Measurements from ENCODE around the gene TEX2. TPM values are rescaled to one million over a fixed set of nuclear protein-coding genes. Genes with fewer than 3 reads are reported as not detected.

The TEX2 gene
- total RNA-seq, 1 experiment from 2014 or later: 20.1 TPM

DNA sequence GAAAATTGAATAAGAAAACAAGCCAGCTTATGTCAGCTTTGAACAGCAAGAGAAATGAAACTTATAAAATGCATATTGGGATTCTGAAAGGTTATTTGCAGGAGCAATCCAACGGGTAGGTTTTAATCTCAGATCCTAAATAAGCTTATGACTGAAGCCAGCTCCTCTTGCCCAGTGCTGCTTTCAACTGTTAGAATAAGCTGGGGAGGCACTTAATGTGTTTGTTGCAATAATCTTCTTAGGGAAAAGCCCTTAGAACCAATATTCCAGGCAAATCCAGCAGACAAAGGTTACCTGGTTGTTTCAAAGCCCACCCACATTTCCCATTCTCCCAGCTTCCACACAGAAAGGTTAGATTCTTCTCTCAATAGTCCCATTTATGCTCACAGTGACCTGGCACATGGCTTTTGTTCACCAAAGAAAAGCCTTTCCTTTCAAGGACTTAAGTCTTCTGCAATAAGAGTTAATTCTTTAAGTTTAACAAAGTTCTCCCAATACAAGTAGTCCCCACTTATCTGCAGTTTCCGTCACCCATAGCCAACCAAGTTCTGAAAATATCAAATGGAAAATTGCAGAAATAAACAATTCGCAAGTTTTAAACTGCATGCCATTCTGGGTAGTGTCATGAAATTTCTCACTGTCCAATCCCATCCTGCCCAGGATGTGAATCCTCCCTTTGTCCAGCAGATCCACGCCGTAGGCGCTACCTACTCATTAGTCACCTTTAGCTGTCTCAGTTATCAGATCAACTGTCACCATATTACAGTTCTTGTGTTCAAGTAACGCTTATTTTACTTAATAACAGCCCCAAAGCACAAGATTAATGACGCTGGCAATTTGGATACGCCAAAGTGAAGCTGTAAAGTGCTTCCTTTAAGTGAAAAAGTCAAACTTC, 5.9 kb downstream of the TEX2 start:
- intact Hi-C loops (cut with micrococcal nuclease; ENCODE audit: unreplicated experiment) (no loop called here), in situ Hi-C loops (cut with HindIII; ENCODE audit: low pct_unique_long_range_greater_than_20kb, low sequenced_read_pairs) (no loop called here)
- Histone ChIP-seq H3K27ac (ENCODE audit: low read length) (no peak overlapping the region), H3K4me1 (ENCODE audit: control insufficient read depth, insufficient read depth, low read length) (peaks cover 7% of the 10 kb centered on the region), H3K4me3 (ENCODE audit: low read depth in 2 of 2, low read length in 2 of 2) (no peak overlapping the region), H3K36me3 (ENCODE audit: control insufficient read depth, insufficient read depth, low read length) (no peaks in the 10 kb centered on the region), H3K27me3 (ENCODE audit: control insufficient read depth, insufficient read depth, low read length) (no peaks in the 10 kb centered on the region), H3K9me3 (ENCODE audit: control insufficient read depth, insufficient read depth, low read depth, low read length) (no peaks in the 10 kb centered on the region)
- BruUV-seq (replicated peaks): no TSS peak
- ChIA-PET CTCF (no interaction called here), POLR2A (interaction anchor here (0.7 kb wide), 1 partner anchor 227 kb away, joined by 3 read pairs; no protein-coding TSS in a partner anchor)
- ATAC-seq (no peak), DNase-seq (ENCODE audit: low read depth, low spot score) (no peak)
- no peak for TF ChIP-seq SIN3A (IDR thresholded peaks at IDR 0.05; ENCODE audit: borderline replicate concordance, insufficient read depth, low read depth, low read length)
- TF ChIP-seq, protein P1, sequence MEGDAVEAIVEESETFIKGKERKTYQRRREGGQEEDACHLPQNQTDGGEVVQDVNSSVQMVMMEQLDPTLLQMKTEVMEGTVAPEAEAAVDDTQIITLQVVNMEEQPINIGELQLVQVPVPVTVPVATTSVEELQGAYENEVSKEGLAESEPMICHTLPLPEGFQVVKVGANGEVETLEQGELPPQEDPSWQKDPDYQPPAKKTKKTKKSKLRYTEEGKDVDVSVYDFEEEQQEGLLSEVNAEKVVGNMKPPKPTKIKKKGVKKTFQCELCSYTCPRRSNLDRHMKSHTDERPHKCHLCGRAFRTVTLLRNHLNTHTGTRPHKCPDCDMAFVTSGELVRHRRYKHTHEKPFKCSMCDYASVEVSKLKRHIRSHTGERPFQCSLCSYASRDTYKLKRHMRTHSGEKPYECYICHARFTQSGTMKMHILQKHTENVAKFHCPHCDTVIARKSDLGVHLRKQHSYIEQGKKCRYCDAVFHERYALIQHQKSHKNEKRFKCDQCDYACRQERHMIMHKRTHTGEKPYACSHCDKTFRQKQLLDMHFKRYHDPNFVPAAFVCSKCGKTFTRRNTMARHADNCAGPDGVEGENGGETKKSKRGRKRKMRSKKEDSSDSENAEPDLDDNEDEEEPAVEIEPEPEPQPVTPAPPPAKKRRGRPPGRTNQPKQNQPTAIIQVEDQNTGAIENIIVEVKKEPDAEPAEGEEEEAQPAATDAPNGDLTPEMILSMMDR (IDR thresholded peaks at IDR 0.05): no peak
- TF ChIP-seq, protein P2, sequence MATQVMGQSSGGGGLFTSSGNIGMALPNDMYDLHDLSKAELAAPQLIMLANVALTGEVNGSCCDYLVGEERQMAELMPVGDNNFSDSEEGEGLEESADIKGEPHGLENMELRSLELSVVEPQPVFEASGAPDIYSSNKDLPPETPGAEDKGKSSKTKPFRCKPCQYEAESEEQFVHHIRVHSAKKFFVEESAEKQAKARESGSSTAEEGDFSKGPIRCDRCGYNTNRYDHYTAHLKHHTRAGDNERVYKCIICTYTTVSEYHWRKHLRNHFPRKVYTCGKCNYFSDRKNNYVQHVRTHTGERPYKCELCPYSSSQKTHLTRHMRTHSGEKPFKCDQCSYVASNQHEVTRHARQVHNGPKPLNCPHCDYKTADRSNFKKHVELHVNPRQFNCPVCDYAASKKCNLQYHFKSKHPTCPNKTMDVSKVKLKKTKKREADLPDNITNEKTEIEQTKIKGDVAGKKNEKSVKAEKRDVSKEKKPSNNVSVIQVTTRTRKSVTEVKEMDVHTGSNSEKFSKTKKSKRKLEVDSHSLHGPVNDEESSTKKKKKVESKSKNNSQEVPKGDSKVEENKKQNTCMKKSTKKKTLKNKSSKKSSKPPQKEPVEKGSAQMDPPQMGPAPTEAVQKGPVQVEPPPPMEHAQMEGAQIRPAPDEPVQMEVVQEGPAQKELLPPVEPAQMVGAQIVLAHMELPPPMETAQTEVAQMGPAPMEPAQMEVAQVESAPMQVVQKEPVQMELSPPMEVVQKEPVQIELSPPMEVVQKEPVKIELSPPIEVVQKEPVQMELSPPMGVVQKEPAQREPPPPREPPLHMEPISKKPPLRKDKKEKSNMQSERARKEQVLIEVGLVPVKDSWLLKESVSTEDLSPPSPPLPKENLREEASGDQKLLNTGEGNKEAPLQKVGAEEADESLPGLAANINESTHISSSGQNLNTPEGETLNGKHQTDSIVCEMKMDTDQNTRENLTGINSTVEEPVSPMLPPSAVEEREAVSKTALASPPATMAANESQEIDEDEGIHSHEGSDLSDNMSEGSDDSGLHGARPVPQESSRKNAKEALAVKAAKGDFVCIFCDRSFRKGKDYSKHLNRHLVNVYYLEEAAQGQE (IDR thresholded peaks at IDR 0.05; ENCODE audit: insufficient read depth in 1 of 2, low read depth in 2 of 2, low read length in 1 of 2): no peak
- no peak for TF ChIP-seq POLR2AphosphoS5 (IDR thresholded peaks at IDR 0.05; ENCODE audit: low read depth, low read length)
- TF ChIP-seq TCF7L2 (IDR thresholded peaks at IDR 0.05; ENCODE audit: low read depth, low read length): no peak

DNA sequence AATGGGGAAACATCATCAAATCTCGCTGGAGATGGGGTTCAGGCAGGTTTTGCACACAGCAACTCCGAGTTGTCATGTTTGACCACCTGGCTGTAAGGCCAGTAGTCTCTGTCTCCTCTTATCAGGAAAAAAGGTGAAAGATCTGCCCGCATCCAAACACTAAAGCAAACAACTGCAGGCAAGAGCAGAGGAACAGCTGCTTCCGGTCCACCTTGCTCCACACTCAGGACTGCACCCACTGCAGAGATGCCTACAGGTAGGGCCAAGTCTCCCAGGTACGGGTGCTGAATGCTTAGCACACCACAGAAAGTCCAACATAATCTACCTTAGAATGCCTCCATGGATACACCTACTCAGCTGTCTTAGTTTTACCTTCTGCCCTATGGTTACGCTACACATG, 7.3 kb downstream of the TEX2 start:
- Histone ChIP-seq H3K9me3 (ENCODE audit: control insufficient read depth, insufficient read depth, low read depth, low read length) (no peaks in the 10 kb centered on the region), H3K27ac (ENCODE audit: low read length) (no peak overlapping the region), H3K36me3 (ENCODE audit: control insufficient read depth, insufficient read depth, low read length) (no peaks in the 10 kb centered on the region), H3K27me3 (ENCODE audit: control insufficient read depth, insufficient read depth, low read length) (no peaks in the 10 kb centered on the region), H3K4me1 (ENCODE audit: control insufficient read depth, insufficient read depth, low read length) (peaks cover 3% of the 10 kb centered on the region; the same call in 1 of the 2 replicates), H3K4me3 (ENCODE audit: low read depth in 2 of 2, low read length in 2 of 2) (no peak overlapping the region)
- DNase-seq (ENCODE audit: low read depth, low spot score) (no peak), ATAC-seq (no peak)
- TF ChIP-seq, protein P1 (IDR thresholded peaks at IDR 0.05): no peak
- TF ChIP-seq, protein P2 (IDR thresholded peaks at IDR 0.05; ENCODE audit: insufficient read depth in 1 of 2, low read depth in 2 of 2, low read length in 1 of 2): no peak
- in situ Hi-C loops (cut with HindIII; ENCODE audit: low pct_unique_long_range_greater_than_20kb, low sequenced_read_pairs) (no loop called here), intact Hi-C loops (cut with micrococcal nuclease; ENCODE audit: unreplicated experiment) (no loop called here)
- ChIA-PET POLR2A (no interaction called here), CTCF (no interaction called here)
- BruUV-seq (replicated peaks): no TSS peak

Data from Panc1 (cell line).